Sigmoid colon (tissue), 4 donors: ENCODE results near the gene CCDC107.

Source experiments
- EP300 ChIP-seq, 4 donors: sonication (generic); formaldehyde crosslinking; IDR thresholded peaks; one replicate each; pipeline ENCODE4 v1.6.1; 2017; ENCODE audit warnings: antibody characterized with exemption in 4 of 4
- POLR2A ChIP-seq, 2 donors: fragments of 450-650 bp; IDR thresholded peaks; one replicate each; pipeline ENCODE4 v1.6.1; 2016; ENCODE audit warnings: antibody characterized with exemption in 2 of 2, mild to moderate bottlenecking in 2 of 2, moderate library complexity in 2 of 2
- POLR2AphosphoS5 ChIP-seq, 4 donors: sonication (generic); formaldehyde crosslinking; IDR thresholded peaks; one replicate each; pipeline ENCODE4 v1.6.1; 2017; ENCODE audit warnings: antibody characterized with exemption in 4 of 4
- TF ChIP-seq, protein P1 (sequence below), 4 experiments: fragments of 450-650 bp in 3 of 4; fragments of 200-600 bp in 1 of 4; IDR thresholded peaks; one replicate each; pipeline ENCODE4 v1.5.1; 2016 to 2019; ENCODE audit warnings: antibody characterized with exemption in 4 of 4, mild to moderate bottlenecking in 3 of 4, moderate library complexity in 2 of 4

DNA sequence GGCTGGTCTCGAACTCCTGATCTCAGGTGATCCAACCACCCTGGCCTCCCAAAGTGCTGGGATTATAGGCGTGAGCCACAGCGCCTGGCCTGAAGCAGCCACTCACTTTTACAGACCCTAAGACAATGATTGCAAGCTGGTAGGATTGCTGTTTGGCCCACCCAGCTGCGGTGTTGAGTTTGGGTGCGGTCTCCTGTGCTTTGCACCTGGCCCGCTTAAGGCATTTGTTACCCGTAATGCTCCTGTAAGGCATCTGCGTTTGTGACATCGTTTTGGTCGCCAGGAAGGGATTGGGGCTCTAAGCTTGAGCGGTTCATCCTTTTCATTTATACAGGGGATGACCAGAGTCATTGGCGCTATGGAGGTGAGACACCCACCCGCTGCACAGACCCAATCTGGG lies 17.1 kb downstream of the CCDC107 start:
- TF ChIP-seq, protein P1, sequence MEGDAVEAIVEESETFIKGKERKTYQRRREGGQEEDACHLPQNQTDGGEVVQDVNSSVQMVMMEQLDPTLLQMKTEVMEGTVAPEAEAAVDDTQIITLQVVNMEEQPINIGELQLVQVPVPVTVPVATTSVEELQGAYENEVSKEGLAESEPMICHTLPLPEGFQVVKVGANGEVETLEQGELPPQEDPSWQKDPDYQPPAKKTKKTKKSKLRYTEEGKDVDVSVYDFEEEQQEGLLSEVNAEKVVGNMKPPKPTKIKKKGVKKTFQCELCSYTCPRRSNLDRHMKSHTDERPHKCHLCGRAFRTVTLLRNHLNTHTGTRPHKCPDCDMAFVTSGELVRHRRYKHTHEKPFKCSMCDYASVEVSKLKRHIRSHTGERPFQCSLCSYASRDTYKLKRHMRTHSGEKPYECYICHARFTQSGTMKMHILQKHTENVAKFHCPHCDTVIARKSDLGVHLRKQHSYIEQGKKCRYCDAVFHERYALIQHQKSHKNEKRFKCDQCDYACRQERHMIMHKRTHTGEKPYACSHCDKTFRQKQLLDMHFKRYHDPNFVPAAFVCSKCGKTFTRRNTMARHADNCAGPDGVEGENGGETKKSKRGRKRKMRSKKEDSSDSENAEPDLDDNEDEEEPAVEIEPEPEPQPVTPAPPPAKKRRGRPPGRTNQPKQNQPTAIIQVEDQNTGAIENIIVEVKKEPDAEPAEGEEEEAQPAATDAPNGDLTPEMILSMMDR (IDR thresholded peaks at IDR 0.05): no peak
- TF ChIP-seq POLR2A (IDR thresholded peaks at IDR 0.05) (no peak), POLR2AphosphoS5 (IDR thresholded peaks at IDR 0.05) (no peak), EP300 (IDR thresholded peaks at IDR 0.05) (no peak)
